ENCODE data around the gene SLC16A6. TPM values are rescaled to one million over a fixed set of nuclear protein-coding genes. Genes with fewer than 3 reads are reported as not detected.

The SLC16A6 gene
- total and polyA plus RNA-seq, 2 of the 4 experiments (the other 2 are of a cell fraction) = 0.22 to 0.54 TPM

- CTCF ChIA-PET = interaction anchor here (0.5 kb wide), 1 partner anchor 22 kb away, joined by 3 read pairs; no protein-coding TSS in a partner anchor
- Histone ChIP-seq H3K18ac (ENCODE audit: low read depth, low read length) (no peak overlapping the region), H4K5ac (ENCODE audit: low read depth, low read length) (no peak overlapping the region), H3K4me1 (ENCODE audit: control insufficient read depth, insufficient read depth, low read length) (no peaks in the 10 kb centered on the region), H3K56ac (ENCODE audit: extremely low read depth, insufficient read depth, low read length) (no peak overlapping the region), H2AFZ (replicated peaks; ENCODE audit: low read length, poor library complexity) (no peak overlapping the region), H3K4me2 (ENCODE audit: low read depth, low read length) (no peak overlapping the region), H3K79me1 (ENCODE audit: low read depth in 1 of 2, low read length in 2 of 2) (no peaks in the 10 kb centered on the region), H3K14ac (replicated peaks; ENCODE audit: low read depth, low read length) (no peak overlapping the region), H3K9me3 (ENCODE audit: control insufficient read depth, insufficient read depth, low read length) (no peaks in the 10 kb centered on the region), H3K36me3 (ENCODE audit: control insufficient read depth, insufficient read depth, low read length) (no peaks in the 10 kb centered on the region), H3K23ac (ENCODE audit: low read depth, low read length) (no peak overlapping the region), H4K20me1 (ENCODE audit: insufficient read depth, low read length) (no peaks in the 10 kb centered on the region), H3K4me3 (ENCODE audit: insufficient read depth, low read depth, low read length) (no peak overlapping the region), H2AK5ac (ENCODE audit: low read depth, low read length) (no peak overlapping the region), H2BK15ac (ENCODE audit: low read depth, low read length) (no peak overlapping the region), H3K9ac (ENCODE audit: low read depth, low read length) (no peak overlapping the region), H2BK120ac (ENCODE audit: low read depth, low read length) (no peak overlapping the region), H4K8ac (ENCODE audit: low read depth in 2 of 2, low read length in 2 of 2) (no peak overlapping the region), H2AK9ac (replicated peaks; ENCODE audit: low read depth, low read length, poor library complexity) (no peak overlapping the region), H2BK20ac (ENCODE audit: low read depth, low read length) (no peak overlapping the region), H2BK5ac (ENCODE audit: low read depth, low read length, poor library complexity, severe bottlenecking) (no peak overlapping the region), H3K4ac (ENCODE audit: low read depth, low read length) (no peak overlapping the region), H3K9me1 (ENCODE audit: insufficient read depth, low read length) (0 out of 2 replicates have a peak, but pooled peaks cover 4% of the 10 kb centered on the region), H3K27me3 (ENCODE audit: control insufficient read depth, insufficient read depth, low read length) (no peaks in the 10 kb centered on the region), H3K27ac (ENCODE audit: insufficient read depth, low read length) (no peak overlapping the region), H4K91ac (ENCODE audit: insufficient read depth, low read depth, low read length) (no peak overlapping the region)
- POLR2A ChIA-PET (ENCODE audit: unreplicated experiment) = no interaction called here
- intact Hi-C loops (cut with micrococcal nuclease) (no loop called here), dilution Hi-C loops (cut with HindIII; ENCODE audit: low sequenced_read_pairs, unreplicated experiment) (no loop called here), in situ Hi-C loops (cut with MboI; ENCODE audit: low sequenced_read_pairs) (no loop called here)
- ATAC-seq (ENCODE audit: low read depth) (no peak), DNase-seq (no peak)
- no peak for TF ChIP-seq USF2 (IDR thresholded peaks at IDR 0.05; ENCODE audit: low read depth, low read length)
- TF ChIP-seq POLR2A (IDR thresholded peaks at IDR 0.05; ENCODE audit: low read depth, low read length) = no peak
- no peak for TF ChIP-seq CTCF (conservative IDR thresholded peaks at IDR 0.05; ENCODE audit: low read depth, low read length)
- no peak for TF ChIP-seq RFX5 (IDR thresholded peaks at IDR 0.05; ENCODE audit: low read depth, low read length)
- no peak for TF ChIP-seq RCOR1 (IDR thresholded peaks at IDR 0.05; ENCODE audit: insufficient replicate concordance, low read length)
- no peak for TF ChIP-seq MAZ (IDR thresholded peaks at IDR 0.05; ENCODE audit: borderline replicate concordance, low read depth, low read length)
- TF ChIP-seq CEBPB (IDR thresholded peaks at IDR 0.05; ENCODE audit: low read depth, low read length) = no peak
- no peak for TF ChIP-seq MXI1 (IDR thresholded peaks at IDR 0.05; ENCODE audit: borderline replicate concordance, low read depth, low read length)
- TF ChIP-seq MAFK (IDR thresholded peaks at IDR 0.05; ENCODE audit: low read depth, low read length) = no peak
- no peak for TF ChIP-seq BHLHE40 (IDR thresholded peaks at IDR 0.05; ENCODE audit: low read depth, low read length)
- no peak for TF ChIP-seq FOS (IDR thresholded peaks at IDR 0.05; ENCODE audit: low read depth, low read length)
- no peak for TF ChIP-seq ELK1 (IDR thresholded peaks at IDR 0.05; ENCODE audit: borderline replicate concordance, low read depth, low read length)
- TF ChIP-seq NFE2L2 (IDR thresholded peaks at IDR 0.05; ENCODE audit: low read depth, low read length) = no peak
- no peak for TF ChIP-seq RAD21 (IDR thresholded peaks at IDR 0.05; ENCODE audit: low read length)
- no peak for TF ChIP-seq SMC3 (IDR thresholded peaks at IDR 0.05; ENCODE audit: low read depth, low read length)
- TF ChIP-seq CHD1 (IDR thresholded peaks at IDR 0.05; ENCODE audit: low read depth, low read length) = no peak
- no TSS peak for BruUV-seq (replicated peaks)
- WGBS, 2 experiments (ENCODE audit: extremely low coverage in 2 of 2, insufficient read length in 1 of 2) = no CpG with 5 or more reads among the region's 12 CpGs
Observed at GRCh38 chr17:68319410-68320162, 28.7 kb upstream of the SLC16A6 start.
